Endothelial cell (in vitro differentiated cells): Measurements from ENCODE around the gene SORCS2. TPM values are rescaled to one million over a fixed set of nuclear protein-coding genes. Genes with fewer than 3 reads are reported as not detected.

Experiments
- DNase-seq: peaks from one replicate; pipeline ENCODE4 v3.0.0; 2021; ENCODE audit warnings: low spot score
- H3K27ac Mint-ChIP-seq: one replicate; pipeline ENCODE4 v1.8.0; 2021; ENCODE audit warnings: mixed read lengths, inconsistent platforms; ENCODE audit not compliant: unreplicated experiment
- H3K27me3 Mint-ChIP-seq: one replicate; pipeline ENCODE4 v1.8.0; 2021; ENCODE audit warnings: mild to moderate bottlenecking, moderate library complexity, mixed read lengths, inconsistent platforms; ENCODE audit not compliant: unreplicated experiment
- H3K36me3 Mint-ChIP-seq: one replicate; pipeline ENCODE4 v1.8.0; 2021; ENCODE audit warnings: mild to moderate bottlenecking, low read depth, mixed read lengths, inconsistent platforms; ENCODE audit not compliant: unreplicated experiment
- H3K4me1 Mint-ChIP-seq: one replicate; pipeline ENCODE4 v1.8.0; 2021; ENCODE audit warnings: mild to moderate bottlenecking, mixed read lengths, inconsistent platforms; ENCODE audit not compliant: unreplicated experiment
- H3K4me3 Mint-ChIP-seq: one replicate; pipeline ENCODE4 v1.8.0; 2021; ENCODE audit warnings: mild to moderate bottlenecking, mixed read lengths, inconsistent platforms; ENCODE audit not compliant: unreplicated experiment
- H3K9me3 Mint-ChIP-seq: one replicate; pipeline ENCODE4 v1.8.0; 2021; ENCODE audit warnings: mixed read lengths, inconsistent platforms; ENCODE audit not compliant: unreplicated experiment
- CTCF ChIP-seq: fragments of 200-600 bp; sonication (generic); IDR thresholded peaks from one replicate; pipeline ENCODE4 v1.5.0; 2021; ENCODE audit warnings: antibody characterized with exemption; ENCODE audit not compliant: unreplicated experiment
- total RNA-seq: library from RNA; stranded (reverse); fragmentation: NEBNext Ultra II Directional; extraction: Animal tissue kit (Norgen Biotek cat#: 25700); gene quantifications from one replicate; pipeline ENCODE4 v1.2.1, GENCODE V29; 2021; ENCODE audit not compliant: unreplicated experiment

The SORCS2 gene
- total RNA-seq, 1 donor from 2014 or later = 1.3 TPM

DNA sequence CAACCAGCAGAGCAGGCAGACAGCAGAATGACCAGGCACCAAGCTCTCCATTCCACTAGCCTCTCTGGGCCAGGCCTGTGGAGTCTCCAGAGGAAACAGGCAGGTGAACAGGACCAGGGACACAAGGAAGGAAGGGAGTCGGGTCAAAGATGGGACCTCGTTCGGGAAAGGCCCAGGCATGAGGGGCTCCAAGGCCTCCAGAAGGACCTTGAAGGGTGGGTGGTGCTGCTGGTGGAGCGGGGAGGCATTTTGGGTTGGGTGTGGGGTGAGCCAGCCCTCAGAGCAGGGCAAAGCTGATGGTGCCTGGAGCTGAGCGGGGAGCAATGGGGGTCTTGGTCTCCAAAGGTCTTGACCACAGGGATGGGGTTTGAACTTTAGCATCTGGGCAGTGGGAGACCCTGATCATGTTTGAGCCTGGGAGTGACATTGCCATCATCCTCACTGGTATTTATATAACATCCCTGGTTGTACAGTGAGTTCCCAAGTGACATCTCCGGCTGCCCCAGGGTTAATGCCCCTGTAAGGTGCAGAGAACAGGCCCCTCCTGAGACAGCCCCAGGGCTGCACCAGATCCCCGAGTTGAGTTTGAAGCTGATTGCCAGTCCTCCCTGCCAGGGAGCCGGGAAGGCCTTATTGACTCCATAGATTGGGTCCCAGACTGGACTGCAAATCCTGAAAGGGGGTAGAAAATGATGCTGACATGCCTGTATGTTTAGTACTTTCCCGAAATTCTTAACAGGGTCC lies 189.7 kb downstream of the SORCS2 start:
- no peak for TF ChIP-seq CTCF
- H3K27me3 Mint-ChIP-seq = no peaks in the 10 kb centered on the region

GRCh38 chr4:7382634-7383014 lies 190.3 kb downstream of the SORCS2 start:
- H3K27ac Mint-ChIP-seq = no peak overlapping the region
- no peak for TF ChIP-seq CTCF
- H3K27me3 Mint-ChIP-seq = peaks cover 2% of the 10 kb centered on the region
- H3K4me3 Mint-ChIP-seq = no peak overlapping the region
- H3K9me3 Mint-ChIP-seq = no peaks in the 10 kb centered on the region
- peaks cover 3% of the 10 kb centered on the region for H3K36me3 Mint-ChIP-seq
- no peak for DNase-seq
- peaks cover 3% of the 10 kb centered on the region for H3K4me1 Mint-ChIP-seq

More for the DNA sequence above, 189.7 kb downstream of the SORCS2 start:
- Mint-ChIP-seq H3K36me3 (peaks cover 3% of the 10 kb centered on the region), H3K4me1 (peaks cover 3% of the 10 kb centered on the region), H3K4me3 (no peak overlapping the region), H3K27ac (no peak overlapping the region), H3K9me3 (no peaks in the 10 kb centered on the region)
- DNase-seq = no peak

GRCh38 chr4:7383266-7383665 lies 190.9 kb downstream of the SORCS2 start:
- Mint-ChIP-seq H3K27ac (no peak overlapping the region), H3K4me1 (peaks cover 6% of the 10 kb centered on the region), H3K27me3 (peaks cover 2% of the 10 kb centered on the region), H3K9me3 (no peaks in the 10 kb centered on the region), H3K4me3 (no peak overlapping the region), H3K36me3 (peaks cover 3% of the 10 kb centered on the region)
- DNase-seq = peak; percentile 1
- no peak for TF ChIP-seq CTCF

GRCh38 chr4:7384003-7384928 lies 191.9 kb downstream of the SORCS2 start:
- no peak for TF ChIP-seq CTCF

More at GRCh38 chr4:7384003-7384928, 191.9 kb downstream of the SORCS2 start:
- peak; percentile 3 for DNase-seq
- H3K27me3 Mint-ChIP-seq = peaks cover 8% of the 10 kb centered on the region
- H3K27ac Mint-ChIP-seq = no peak overlapping the region
- no peaks in the 10 kb centered on the region for H3K9me3 Mint-ChIP-seq
- no peak overlapping the region for H3K4me3 Mint-ChIP-seq
- peaks cover 3% of the 10 kb centered on the region for H3K36me3 Mint-ChIP-seq
- H3K4me1 Mint-ChIP-seq = peaks cover 6% of the 10 kb centered on the region
